ENCODE measurements around the gene SCAMP1. TPM values are rescaled to one million over a fixed set of nuclear protein-coding genes. Genes with fewer than 3 reads are reported as not detected.

Gene SCAMP1
- total RNA-seq, 1 experiment from 2014 or later, result 43.8 TPM

DNA sequence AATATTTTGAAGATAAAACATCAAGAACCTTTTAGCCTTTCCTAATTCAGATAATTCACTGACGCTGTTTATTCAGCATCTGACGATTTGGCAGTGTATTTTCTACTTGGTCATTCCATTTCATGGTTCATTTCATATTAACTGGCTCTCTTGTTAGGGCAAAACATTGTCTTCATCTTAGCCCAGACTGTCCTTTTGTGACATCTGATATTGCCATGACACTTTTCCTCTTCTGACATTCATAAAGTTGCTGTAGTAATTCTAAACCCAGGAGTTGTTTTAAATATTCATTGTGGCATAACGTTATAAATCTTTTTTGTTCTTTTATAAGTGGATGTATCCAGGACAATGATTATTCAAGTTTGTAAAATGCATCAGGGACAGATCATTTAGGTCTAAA is 1.8 kb downstream of the SCAMP1 start:
- H3K4me1 Mint-ChIP-seq, result peaks cover 30% of the 10 kb centered on the region

More for the DNA sequence above, 1.8 kb downstream of the SCAMP1 start:
- Mint-ChIP-seq H3K27ac (no peak overlapping the region), H3K27me3 (ENCODE audit: low read depth) (no peaks in the 10 kb centered on the region), H3K9me3 (0 out of 2 replicates have a peak, but pooled peaks cover 4% of the 10 kb centered on the region), H3K36me3 (peaks cover 8% of the 10 kb centered on the region; the same call in 1 of the 2 replicates), H3K4me3 (peak overlapping the region; percentile 85)
- CTCF ChIA-PET, result no interaction called here
- TF ChIP-seq, protein P1, sequence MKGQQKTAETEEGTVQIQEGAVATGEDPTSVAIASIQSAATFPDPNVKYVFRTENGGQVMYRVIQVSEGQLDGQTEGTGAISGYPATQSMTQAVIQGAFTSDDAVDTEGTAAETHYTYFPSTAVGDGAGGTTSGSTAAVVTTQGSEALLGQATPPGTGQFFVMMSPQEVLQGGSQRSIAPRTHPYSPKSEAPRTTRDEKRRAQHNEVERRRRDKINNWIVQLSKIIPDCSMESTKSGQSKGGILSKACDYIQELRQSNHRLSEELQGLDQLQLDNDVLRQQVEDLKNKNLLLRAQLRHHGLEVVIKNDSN (CRISPR knock-in tag; IDR thresholded peaks at IDR 0.05), result no peak
- TF ChIP-seq, protein P2, sequence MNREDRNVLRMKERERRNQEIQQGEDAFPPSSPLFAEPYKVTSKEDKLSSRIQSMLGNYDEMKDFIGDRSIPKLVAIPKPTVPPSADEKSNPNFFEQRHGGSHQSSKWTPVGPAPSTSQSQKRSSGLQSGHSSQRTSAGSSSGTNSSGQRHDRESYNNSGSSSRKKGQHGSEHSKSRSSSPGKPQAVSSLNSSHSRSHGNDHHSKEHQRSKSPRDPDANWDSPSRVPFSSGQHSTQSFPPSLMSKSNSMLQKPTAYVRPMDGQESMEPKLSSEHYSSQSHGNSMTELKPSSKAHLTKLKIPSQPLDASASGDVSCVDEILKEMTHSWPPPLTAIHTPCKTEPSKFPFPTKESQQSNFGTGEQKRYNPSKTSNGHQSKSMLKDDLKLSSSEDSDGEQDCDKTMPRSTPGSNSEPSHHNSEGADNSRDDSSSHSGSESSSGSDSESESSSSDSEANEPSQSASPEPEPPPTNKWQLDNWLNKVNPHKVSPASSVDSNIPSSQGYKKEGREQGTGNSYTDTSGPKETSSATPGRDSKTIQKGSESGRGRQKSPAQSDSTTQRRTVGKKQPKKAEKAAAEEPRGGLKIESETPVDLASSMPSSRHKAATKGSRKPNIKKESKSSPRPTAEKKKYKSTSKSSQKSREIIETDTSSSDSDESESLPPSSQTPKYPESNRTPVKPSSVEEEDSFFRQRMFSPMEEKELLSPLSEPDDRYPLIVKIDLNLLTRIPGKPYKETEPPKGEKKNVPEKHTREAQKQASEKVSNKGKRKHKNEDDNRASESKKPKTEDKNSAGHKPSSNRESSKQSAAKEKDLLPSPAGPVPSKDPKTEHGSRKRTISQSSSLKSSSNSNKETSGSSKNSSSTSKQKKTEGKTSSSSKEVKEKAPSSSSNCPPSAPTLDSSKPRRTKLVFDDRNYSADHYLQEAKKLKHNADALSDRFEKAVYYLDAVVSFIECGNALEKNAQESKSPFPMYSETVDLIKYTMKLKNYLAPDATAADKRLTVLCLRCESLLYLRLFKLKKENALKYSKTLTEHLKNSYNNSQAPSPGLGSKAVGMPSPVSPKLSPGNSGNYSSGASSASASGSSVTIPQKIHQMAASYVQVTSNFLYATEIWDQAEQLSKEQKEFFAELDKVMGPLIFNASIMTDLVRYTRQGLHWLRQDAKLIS (CRISPR knock-in tag; IDR thresholded peaks at IDR 0.05; ENCODE audit: borderline replicate concordance), result no peak
- TF ChIP-seq SMAD3 (CRISPR knock-in tag; IDR thresholded peaks at IDR 0.05; ENCODE audit: borderline replicate concordance) (no peak), IRF2 (CRISPR knock-in tag; IDR thresholded peaks at IDR 0.05; ENCODE audit: borderline replicate concordance, low read depth) (no peak), HMGA2 (CRISPR knock-in tag; IDR thresholded peaks at IDR 0.05) (no peak), ZNF416 (CRISPR knock-in tag; IDR thresholded peaks at IDR 0.05) (no peak), ZNF317 (CRISPR knock-in tag; IDR thresholded peaks at IDR 0.05; ENCODE audit: borderline replicate concordance, low read depth) (no peak), ELF4 (CRISPR knock-in tag; IDR thresholded peaks at IDR 0.05; ENCODE audit: low read depth) (no peak), CBFB (CRISPR knock-in tag; IDR thresholded peaks at IDR 0.05; ENCODE audit: low read depth) (no peak), MXD4 (CRISPR knock-in tag; IDR thresholded peaks at IDR 0.05; ENCODE audit: borderline replicate concordance) (no peak), SOX15 (CRISPR knock-in tag; IDR thresholded peaks at IDR 0.05) (no peak)
- TF ChIP-seq, protein P3, sequence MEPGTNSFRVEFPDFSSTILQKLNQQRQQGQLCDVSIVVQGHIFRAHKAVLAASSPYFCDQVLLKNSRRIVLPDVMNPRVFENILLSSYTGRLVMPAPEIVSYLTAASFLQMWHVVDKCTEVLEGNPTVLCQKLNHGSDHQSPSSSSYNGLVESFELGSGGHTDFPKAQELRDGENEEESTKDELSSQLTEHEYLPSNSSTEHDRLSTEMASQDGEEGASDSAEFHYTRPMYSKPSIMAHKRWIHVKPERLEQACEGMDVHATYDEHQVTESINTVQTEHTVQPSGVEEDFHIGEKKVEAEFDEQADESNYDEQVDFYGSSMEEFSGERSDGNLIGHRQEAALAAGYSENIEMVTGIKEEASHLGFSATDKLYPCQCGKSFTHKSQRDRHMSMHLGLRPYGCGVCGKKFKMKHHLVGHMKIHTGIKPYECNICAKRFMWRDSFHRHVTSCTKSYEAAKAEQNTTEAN (CRISPR knock-in tag; IDR thresholded peaks at IDR 0.05), result no peak
- TF ChIP-seq, protein P4, sequence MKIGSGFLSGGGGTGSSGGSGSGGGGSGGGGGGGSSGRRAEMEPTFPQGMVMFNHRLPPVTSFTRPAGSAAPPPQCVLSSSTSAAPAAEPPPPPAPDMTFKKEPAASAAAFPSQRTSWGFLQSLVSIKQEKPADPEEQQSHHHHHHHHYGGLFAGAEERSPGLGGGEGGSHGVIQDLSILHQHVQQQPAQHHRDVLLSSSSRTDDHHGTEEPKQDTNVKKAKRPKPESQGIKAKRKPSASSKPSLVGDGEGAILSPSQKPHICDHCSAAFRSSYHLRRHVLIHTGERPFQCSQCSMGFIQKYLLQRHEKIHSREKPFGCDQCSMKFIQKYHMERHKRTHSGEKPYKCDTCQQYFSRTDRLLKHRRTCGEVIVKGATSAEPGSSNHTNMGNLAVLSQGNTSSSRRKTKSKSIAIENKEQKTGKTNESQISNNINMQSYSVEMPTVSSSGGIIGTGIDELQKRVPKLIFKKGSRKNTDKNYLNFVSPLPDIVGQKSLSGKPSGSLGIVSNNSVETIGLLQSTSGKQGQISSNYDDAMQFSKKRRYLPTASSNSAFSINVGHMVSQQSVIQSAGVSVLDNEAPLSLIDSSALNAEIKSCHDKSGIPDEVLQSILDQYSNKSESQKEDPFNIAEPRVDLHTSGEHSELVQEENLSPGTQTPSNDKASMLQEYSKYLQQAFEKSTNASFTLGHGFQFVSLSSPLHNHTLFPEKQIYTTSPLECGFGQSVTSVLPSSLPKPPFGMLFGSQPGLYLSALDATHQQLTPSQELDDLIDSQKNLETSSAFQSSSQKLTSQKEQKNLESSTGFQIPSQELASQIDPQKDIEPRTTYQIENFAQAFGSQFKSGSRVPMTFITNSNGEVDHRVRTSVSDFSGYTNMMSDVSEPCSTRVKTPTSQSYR (CRISPR knock-in tag; IDR thresholded peaks at IDR 0.05), result no peak
- TF ChIP-seq, protein P5, sequence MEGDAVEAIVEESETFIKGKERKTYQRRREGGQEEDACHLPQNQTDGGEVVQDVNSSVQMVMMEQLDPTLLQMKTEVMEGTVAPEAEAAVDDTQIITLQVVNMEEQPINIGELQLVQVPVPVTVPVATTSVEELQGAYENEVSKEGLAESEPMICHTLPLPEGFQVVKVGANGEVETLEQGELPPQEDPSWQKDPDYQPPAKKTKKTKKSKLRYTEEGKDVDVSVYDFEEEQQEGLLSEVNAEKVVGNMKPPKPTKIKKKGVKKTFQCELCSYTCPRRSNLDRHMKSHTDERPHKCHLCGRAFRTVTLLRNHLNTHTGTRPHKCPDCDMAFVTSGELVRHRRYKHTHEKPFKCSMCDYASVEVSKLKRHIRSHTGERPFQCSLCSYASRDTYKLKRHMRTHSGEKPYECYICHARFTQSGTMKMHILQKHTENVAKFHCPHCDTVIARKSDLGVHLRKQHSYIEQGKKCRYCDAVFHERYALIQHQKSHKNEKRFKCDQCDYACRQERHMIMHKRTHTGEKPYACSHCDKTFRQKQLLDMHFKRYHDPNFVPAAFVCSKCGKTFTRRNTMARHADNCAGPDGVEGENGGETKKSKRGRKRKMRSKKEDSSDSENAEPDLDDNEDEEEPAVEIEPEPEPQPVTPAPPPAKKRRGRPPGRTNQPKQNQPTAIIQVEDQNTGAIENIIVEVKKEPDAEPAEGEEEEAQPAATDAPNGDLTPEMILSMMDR (IDR thresholded peaks at IDR 0.05), result no peak
- TF ChIP-seq, protein P6, sequence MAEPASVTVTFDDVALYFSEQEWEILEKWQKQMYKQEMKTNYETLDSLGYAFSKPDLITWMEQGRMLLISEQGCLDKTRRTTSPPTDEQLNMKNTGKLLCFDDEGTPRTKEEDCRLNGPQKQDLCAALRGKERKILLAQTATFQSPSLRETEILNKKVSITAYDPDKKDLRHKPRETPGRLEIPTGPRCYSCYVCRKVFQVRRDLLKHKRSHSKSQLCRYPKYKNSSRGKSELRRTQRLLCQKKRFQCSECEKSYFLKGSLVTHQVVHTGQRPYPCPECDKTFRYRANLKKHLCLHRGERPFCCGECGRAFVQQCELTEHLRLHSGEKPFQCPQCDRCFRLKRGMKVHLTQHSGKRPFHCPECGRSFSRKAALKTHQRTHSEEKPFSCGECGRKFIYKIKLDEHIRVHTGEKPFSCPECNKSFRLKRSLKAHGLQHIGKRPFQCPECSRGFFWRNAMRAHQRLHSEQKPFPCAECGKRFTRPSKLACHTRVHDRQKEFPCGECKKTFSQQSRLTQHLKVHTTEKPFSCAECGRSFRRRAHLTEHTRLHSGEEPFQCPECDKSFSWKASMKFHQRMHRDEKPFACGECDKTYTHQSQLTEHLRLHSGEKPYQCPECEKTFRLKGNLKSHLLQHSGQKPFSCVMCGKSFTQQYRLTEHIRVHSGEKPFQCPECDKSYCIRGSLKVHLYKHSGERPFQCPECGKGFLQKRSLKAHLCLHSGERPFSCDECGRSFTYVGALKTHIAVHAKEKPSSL (CRISPR knock-in tag; conservative IDR thresholded peaks at IDR 0.05), result no peak
- TF ChIP-seq, protein P7, sequence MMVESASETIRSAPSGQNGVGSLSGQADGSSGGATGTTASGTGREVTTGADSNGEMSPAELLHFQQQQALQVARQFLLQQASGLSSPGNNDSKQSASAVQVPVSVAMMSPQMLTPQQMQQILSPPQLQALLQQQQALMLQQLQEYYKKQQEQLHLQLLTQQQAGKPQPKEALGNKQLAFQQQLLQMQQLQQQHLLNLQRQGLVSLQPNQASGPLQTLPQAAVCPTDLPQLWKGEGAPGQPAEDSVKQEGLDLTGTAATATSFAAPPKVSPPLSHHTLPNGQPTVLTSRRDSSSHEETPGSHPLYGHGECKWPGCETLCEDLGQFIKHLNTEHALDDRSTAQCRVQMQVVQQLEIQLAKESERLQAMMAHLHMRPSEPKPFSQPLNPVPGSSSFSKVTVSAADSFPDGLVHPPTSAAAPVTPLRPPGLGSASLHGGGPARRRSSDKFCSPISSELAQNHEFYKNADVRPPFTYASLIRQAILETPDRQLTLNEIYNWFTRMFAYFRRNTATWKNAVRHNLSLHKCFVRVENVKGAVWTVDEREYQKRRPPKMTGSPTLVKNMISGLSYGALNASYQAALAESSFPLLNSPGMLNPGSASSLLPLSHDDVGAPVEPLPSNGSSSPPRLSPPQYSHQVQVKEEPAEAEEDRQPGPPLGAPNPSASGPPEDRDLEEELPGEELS (CRISPR knock-in tag; IDR thresholded peaks at IDR 0.05), result no peak
- DNase-seq (ENCODE audit: low spot score) (no peak), ATAC-seq (no peak)
- POLR2A ChIA-PET, result no interaction called here

Data from WTC11 (cell line).